ENCODE data around the gene SPTBN2. TPM values are rescaled to one million over a fixed set of nuclear protein-coding genes. Genes with fewer than 3 reads are reported as not detected.

The SPTBN2 gene
- total RNA-seq, 1 experiment from 2014 or later, result 7.3 TPM

DNA sequence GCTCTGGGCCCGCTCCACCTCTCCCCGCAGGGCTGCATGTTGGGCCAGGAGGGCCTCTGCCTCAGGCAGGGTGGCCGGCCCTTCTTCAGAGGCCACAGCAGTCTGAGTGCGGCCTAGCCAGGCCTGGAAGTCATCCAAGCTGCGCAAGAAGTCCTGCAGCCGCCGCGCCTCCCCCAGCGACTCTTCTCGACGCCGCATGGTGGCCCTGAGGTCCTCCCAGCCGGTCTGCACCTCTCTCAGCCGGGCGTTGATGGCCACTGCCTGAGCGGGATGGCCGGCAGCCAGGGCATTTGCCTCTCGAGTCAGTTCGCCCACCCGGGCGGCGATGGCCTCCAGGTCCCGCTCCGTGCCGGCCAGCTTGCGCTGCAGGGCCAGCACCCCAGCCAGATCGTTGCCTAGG is 28.3 kb downstream of the SPTBN2 start:
- in situ Hi-C loops (cut with HindIII; ENCODE audit: low pct_unique_long_range_greater_than_20kb, low sequenced_read_pairs), result no loop called here
- no peak for DNase-seq (ENCODE audit: low read depth, low spot score)
- intact Hi-C loops (cut with micrococcal nuclease; ENCODE audit: unreplicated experiment), result no loop called here
- TF ChIP-seq, protein P1, sequence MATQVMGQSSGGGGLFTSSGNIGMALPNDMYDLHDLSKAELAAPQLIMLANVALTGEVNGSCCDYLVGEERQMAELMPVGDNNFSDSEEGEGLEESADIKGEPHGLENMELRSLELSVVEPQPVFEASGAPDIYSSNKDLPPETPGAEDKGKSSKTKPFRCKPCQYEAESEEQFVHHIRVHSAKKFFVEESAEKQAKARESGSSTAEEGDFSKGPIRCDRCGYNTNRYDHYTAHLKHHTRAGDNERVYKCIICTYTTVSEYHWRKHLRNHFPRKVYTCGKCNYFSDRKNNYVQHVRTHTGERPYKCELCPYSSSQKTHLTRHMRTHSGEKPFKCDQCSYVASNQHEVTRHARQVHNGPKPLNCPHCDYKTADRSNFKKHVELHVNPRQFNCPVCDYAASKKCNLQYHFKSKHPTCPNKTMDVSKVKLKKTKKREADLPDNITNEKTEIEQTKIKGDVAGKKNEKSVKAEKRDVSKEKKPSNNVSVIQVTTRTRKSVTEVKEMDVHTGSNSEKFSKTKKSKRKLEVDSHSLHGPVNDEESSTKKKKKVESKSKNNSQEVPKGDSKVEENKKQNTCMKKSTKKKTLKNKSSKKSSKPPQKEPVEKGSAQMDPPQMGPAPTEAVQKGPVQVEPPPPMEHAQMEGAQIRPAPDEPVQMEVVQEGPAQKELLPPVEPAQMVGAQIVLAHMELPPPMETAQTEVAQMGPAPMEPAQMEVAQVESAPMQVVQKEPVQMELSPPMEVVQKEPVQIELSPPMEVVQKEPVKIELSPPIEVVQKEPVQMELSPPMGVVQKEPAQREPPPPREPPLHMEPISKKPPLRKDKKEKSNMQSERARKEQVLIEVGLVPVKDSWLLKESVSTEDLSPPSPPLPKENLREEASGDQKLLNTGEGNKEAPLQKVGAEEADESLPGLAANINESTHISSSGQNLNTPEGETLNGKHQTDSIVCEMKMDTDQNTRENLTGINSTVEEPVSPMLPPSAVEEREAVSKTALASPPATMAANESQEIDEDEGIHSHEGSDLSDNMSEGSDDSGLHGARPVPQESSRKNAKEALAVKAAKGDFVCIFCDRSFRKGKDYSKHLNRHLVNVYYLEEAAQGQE (IDR thresholded peaks at IDR 0.05; ENCODE audit: insufficient read depth in 1 of 2, low read depth in 2 of 2, low read length in 1 of 2), result no peak
- no peak for TF ChIP-seq SIN3A (IDR thresholded peaks at IDR 0.05; ENCODE audit: borderline replicate concordance, insufficient read depth, low read depth, low read length)
- TF ChIP-seq TCF7L2 (IDR thresholded peaks at IDR 0.05; ENCODE audit: low read depth, low read length), result no peak
- Histone ChIP-seq H3K36me3 (ENCODE audit: control insufficient read depth, insufficient read depth, low read length) (no peaks in the 10 kb centered on the region), H3K9me3 (ENCODE audit: control insufficient read depth, insufficient read depth, low read depth, low read length) (no peaks in the 10 kb centered on the region), H3K4me1 (ENCODE audit: control insufficient read depth, insufficient read depth, low read length) (no peaks in the 10 kb centered on the region), H3K4me3 (ENCODE audit: low read depth in 2 of 2, low read length in 2 of 2) (no peak overlapping the region), H3K27me3 (ENCODE audit: control insufficient read depth, insufficient read depth, low read length) (no peaks in the 10 kb centered on the region), H3K27ac (ENCODE audit: low read length) (no peak overlapping the region)
- ChIA-PET CTCF (no interaction called here), POLR2A (no interaction called here)
- no peak for ATAC-seq
- BruUV-seq (replicated peaks), result no TSS peak

DNA sequence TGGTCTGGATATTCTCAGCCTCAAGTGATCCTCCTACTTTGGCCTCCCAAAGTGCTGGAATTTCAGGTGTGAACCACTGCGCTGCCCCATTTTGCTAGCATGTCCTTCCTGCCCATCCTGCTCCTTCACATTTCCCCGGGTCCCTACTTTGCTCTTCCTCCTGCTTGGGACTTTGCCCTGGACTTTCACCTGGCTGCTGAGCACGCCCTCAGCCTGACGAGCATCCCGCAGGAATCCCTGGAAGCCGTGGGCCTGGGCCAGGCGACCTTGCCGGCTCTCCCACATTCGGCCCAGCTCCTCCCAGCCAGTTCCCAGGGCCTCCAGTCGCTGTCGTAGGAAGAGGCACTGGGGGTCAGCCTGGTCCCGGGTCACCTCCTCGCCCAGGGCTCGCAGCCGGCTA is 28.7 kb downstream of the SPTBN2 start:
- H3K4me3 ChIP-seq (ENCODE audit: low read depth in 2 of 2, low read length in 2 of 2), result no peak overlapping the region
- ChIA-PET CTCF (no interaction called here), POLR2A (interaction anchor here (0.6 kb wide), 1 partner anchor 22 kb away, joined by 21 read pairs; no protein-coding TSS in a partner anchor)
- DNase-seq (ENCODE audit: low read depth, low spot score) (no peak), ATAC-seq (no peak)
- H3K9me3 ChIP-seq (ENCODE audit: control insufficient read depth, insufficient read depth, low read depth, low read length), result no peaks in the 10 kb centered on the region
- no peaks in the 10 kb centered on the region for H3K4me1 ChIP-seq (ENCODE audit: control insufficient read depth, insufficient read depth, low read length)
- in situ Hi-C loops (cut with HindIII; ENCODE audit: low pct_unique_long_range_greater_than_20kb, low sequenced_read_pairs), result no loop called here
- H3K27me3 ChIP-seq (ENCODE audit: control insufficient read depth, insufficient read depth, low read length), result no peaks in the 10 kb centered on the region
- no peak for TF ChIP-seq TCF7L2 (IDR thresholded peaks at IDR 0.05; ENCODE audit: low read depth, low read length)
- TF ChIP-seq, protein P1 (IDR thresholded peaks at IDR 0.05; ENCODE audit: insufficient read depth in 1 of 2, low read depth in 2 of 2, low read length in 1 of 2), result no peak
- no peak for TF ChIP-seq POLR2AphosphoS5 (IDR thresholded peaks at IDR 0.05; ENCODE audit: low read depth, low read length)
- no peak for TF ChIP-seq SIN3A (IDR thresholded peaks at IDR 0.05; ENCODE audit: borderline replicate concordance, insufficient read depth, low read depth, low read length)
- TF ChIP-seq, protein P2, sequence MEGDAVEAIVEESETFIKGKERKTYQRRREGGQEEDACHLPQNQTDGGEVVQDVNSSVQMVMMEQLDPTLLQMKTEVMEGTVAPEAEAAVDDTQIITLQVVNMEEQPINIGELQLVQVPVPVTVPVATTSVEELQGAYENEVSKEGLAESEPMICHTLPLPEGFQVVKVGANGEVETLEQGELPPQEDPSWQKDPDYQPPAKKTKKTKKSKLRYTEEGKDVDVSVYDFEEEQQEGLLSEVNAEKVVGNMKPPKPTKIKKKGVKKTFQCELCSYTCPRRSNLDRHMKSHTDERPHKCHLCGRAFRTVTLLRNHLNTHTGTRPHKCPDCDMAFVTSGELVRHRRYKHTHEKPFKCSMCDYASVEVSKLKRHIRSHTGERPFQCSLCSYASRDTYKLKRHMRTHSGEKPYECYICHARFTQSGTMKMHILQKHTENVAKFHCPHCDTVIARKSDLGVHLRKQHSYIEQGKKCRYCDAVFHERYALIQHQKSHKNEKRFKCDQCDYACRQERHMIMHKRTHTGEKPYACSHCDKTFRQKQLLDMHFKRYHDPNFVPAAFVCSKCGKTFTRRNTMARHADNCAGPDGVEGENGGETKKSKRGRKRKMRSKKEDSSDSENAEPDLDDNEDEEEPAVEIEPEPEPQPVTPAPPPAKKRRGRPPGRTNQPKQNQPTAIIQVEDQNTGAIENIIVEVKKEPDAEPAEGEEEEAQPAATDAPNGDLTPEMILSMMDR (IDR thresholded peaks at IDR 0.05), result no peak
- no peak overlapping the region for H3K27ac ChIP-seq (ENCODE audit: low read length)
- intact Hi-C loops (cut with micrococcal nuclease; ENCODE audit: unreplicated experiment), result no loop called here
- no peaks in the 10 kb centered on the region for H3K36me3 ChIP-seq (ENCODE audit: control insufficient read depth, insufficient read depth, low read length)
- BruUV-seq (replicated peaks), result no TSS peak
